Activated CD4-positive, CD25-positive, alpha-beta regulatory T cell treated with anti-CD3 and anti-CD28 coated beads, Interleukin-2, amount 50 U/mL, for 24 hours (primary cell): ENCODE measurements around the gene KIF26B.

Experiments
- ATAC-seq, 2 donors: fragments of 150-1000 bp; cut with Tn5 transposase; one replicate each; pipeline ENCODE4 v1.10.0; 2021; ENCODE audit warnings: mild to moderate bottlenecking in 1 of 2, moderate library complexity in 1 of 2

Gene KIF26B

GRCh38 chr1:245475961-245476516 is 321.3 kb downstream of the KIF26B start:
- ATAC-seq, result no peak

GRCh38 chr1:245477941-245478340 is 323.2 kb downstream of the KIF26B start:
- ATAC-seq, result no peak

- ATAC-seq, result no peak
These were observed 325.8 kb downstream of the KIF26B start for GRCh38 chr1:245480393-245481120.

- ATAC-seq, result no peak
These were observed 326.5 kb downstream of the KIF26B start for GRCh38 chr1:245481261-245481660.

- ATAC-seq, result no peak
These were observed 328.5 kb downstream of the KIF26B start for GRCh38 chr1:245483247-245483646.

- no peak for ATAC-seq
These were observed 329.4 kb downstream of the KIF26B start for GRCh38 chr1:245484176-245484575.

GRCh38 chr1:245485996-245486395 is 331.2 kb downstream of the KIF26B start:
- ATAC-seq, result no peak

GRCh38 chr1:245486775-245487470 is 332.1 kb downstream of the KIF26B start:
- no peak for ATAC-seq

- no peak for ATAC-seq
These were observed 333.8 kb downstream of the KIF26B start for GRCh38 chr1:245488346-245489129.

- ATAC-seq, result no peak
These were observed 335.1 kb downstream of the KIF26B start for GRCh38 chr1:245489838-245490237.

GRCh38 chr1:245493029-245493428 is 338.2 kb downstream of the KIF26B start:
- ATAC-seq, result no peak

GRCh38 chr1:245495681-245496080 is 340.9 kb downstream of the KIF26B start:
- ATAC-seq, result no peak

- no peak for ATAC-seq
These were observed 345.8 kb downstream of the KIF26B start for GRCh38 chr1:245500546-245500945.

- no peak for ATAC-seq
These were observed 346.8 kb downstream of the KIF26B start for GRCh38 chr1:245501633-245502032.

GRCh38 chr1:245503548-245503947 is 348.8 kb downstream of the KIF26B start:
- no peak for ATAC-seq

- ATAC-seq, result no peak
These were observed 355.4 kb downstream of the KIF26B start for GRCh38 chr1:245510144-245510543.

- no peak for ATAC-seq
These were observed 357.6 kb downstream of the KIF26B start for GRCh38 chr1:245512181-245512888.

GRCh38 chr1:245512980-245513578 is 358.3 kb downstream of the KIF26B start:
- no peak for ATAC-seq

GRCh38 chr1:245516284-245516759 is 361.5 kb downstream of the KIF26B start:
- ATAC-seq, result no peak

GRCh38 chr1:245520611-245521010 is 365.8 kb downstream of the KIF26B start:
- ATAC-seq, result no peak

- no peak for ATAC-seq
These were observed 371.4 kb downstream of the KIF26B start for GRCh38 chr1:245526141-245526540.

GRCh38 chr1:245528258-245528635 is 373.5 kb downstream of the KIF26B start:
- no peak for ATAC-seq
